HG02884 (cell line): ENCODE data around the gene TMCC1.
"Not testable (repeated sequence)": the region's sequence is repeated elsewhere in the genome, so short reads cannot be mapped to it uniquely, and the experiment has no call there.

Experiments
- ATAC-seq: cut with Tn5 transposase; IDR thresholded peaks from one replicate; pipeline ENCODE4 v1.9.1; 2021; ENCODE audit warnings: mild to moderate bottlenecking, moderate library complexity; ENCODE audit not compliant: unreplicated experiment

TMCC1 gene

DNA sequence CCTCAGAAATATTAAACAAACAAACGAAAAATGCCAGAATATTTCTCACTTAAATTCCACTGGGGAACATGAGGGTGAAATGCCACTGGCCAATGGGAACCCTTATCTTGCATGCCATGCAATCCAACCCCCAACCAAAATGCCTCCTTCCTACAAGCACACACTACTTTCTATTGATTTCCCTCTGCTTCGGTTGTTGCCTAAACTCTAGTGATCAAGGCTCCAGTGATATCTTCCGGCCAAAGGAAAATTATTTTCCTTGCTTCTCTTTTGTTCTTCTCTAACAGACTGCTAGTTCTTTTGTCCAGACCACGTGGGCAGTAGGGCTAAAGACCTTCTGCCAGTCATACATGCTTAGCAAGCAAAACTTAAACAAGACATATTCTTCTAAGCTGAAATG is 115.7 kb downstream of the TMCC1 start:
- ATAC-seq = no peak

- no peak for ATAC-seq
Observed at GRCh38 chr3:129775870-129776269, 117.6 kb downstream of the TMCC1 start.

GRCh38 chr3:129773691-129774663 is 119.5 kb downstream of the TMCC1 start:
- ATAC-seq = no peak

DNA sequence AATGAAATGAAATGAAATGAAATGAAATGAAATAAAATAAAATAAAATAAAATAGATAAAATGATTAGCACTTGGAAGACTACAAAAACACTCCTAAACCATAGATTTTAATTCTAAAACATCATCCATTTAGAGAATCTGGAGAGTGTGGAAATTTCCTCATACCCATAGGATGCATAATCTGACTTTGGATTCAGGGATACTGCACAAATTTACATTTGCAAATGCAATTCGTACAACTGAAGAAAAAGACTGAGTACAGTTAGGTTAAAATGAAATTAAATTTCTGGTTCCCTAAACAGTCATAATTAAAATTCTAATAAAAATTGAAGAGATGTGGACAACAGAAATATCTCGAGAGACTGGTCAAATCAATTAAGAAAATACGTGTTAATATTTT is 122.9 kb downstream of the TMCC1 start:
- ATAC-seq = no peak

- no peak for ATAC-seq
Observed at GRCh38 chr3:129769616-129770015, 123.9 kb downstream of the TMCC1 start.

GRCh38 chr3:129768728-129769127 is 124.8 kb downstream of the TMCC1 start:
- ATAC-seq = no peak

DNA sequence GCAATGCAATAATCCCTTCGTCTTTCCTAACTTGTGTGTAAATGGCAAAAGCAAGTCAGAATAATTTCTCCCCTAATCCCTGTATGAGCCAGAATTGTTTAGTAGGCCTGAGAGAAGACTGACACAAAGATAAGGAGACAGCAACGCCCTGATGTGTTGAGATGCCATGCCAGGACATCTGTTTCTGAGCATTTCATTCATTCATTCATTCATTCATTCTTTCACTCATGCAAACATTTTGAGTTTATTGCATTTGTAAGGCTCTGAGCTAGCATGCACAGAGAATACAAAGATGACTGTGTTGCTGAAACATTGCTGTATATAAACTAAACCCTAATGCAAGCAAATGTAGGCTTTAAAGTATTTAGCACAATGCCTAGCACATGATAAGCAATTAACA is 127.4 kb downstream of the TMCC1 start:
- no peak for ATAC-seq

DNA sequence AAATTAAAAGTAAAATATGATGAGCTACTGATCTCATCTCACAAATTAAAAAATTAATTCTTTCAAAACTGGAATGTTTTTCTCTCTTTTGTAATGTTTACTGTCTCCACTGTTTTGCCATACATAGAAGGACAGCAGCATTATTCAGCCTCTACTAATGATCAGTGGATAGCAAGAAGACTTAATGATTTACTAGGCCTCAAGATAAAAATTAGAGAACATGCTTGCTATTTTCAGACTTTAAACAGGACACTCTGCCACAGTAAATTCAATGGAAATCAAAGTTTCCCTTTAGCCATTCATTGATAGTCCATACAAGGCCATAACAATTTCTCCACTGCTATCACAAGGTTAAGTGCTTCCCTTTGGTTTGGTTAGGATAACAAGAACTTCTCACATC is 129.4 kb downstream of the TMCC1 start:
- ATAC-seq = no peak

DNA sequence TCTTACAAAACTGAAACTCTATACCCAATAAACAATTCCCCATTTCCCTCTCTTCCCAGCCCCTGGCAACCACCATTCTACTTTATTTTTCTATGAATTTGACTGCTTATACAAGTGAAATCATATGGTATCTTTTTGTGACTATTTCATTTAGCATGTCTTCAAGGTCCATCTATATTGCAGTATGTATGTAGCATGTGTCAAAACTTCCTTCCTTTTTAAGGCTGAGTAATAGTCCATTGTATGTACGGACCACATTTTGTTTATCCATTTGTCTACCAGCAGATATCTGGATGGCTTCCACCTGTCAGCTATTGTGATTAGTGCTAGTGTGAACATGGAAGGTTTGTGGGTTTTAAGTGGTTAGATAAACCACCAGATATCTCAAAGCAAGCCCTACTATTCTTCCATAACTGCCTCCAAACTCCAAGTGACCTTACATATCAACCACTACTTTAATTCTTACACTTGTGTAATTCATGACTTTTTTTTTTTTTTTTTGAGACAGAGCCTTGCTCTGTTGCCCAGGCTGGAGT is 134.7 kb downstream of the TMCC1 start:
- no peak for ATAC-seq

DNA sequence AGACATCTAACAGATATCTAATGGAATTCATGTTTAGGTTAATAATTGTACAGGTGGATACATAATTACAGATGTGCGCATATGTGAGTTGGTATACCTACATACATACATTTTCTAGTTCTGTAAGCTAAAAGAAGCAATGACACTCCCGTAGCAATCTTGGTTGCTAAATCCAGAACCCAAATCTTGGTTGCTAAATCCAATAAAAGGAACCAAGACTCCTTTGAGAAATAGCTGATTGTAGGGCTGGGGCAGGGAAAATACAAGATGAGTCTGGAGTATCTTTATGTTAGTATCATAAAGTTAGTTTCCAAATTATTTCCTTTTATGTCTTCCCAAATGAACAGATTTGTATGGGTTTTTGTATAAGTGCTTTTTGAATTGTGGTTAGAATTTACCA is 135.2 kb downstream of the TMCC1 start:
- ATAC-seq = no peak

GRCh38 chr3:129756871-129757270 is 136.6 kb downstream of the TMCC1 start:
- ATAC-seq = no peak

DNA sequence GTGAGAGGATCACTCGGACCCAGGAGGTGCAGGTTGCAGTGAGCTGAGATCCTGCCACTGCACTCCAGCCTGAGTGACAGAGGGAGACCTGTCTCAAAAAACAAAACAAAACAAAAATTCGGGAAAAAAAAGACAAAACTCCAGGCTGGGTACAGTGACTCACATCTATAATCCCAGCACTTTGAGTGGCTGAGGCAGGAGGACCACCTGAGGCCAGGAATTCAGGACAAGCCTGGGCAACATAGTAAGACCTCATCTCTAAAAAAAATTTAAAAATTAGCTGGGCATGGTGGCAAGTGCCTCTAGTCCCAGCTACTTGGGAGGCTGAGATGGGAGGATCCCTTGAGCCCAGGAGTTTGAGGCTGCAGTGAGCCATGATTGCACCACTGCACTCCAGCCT is 142.4 kb downstream of the TMCC1 start:
- not testable (repeated sequence) for ATAC-seq

DNA sequence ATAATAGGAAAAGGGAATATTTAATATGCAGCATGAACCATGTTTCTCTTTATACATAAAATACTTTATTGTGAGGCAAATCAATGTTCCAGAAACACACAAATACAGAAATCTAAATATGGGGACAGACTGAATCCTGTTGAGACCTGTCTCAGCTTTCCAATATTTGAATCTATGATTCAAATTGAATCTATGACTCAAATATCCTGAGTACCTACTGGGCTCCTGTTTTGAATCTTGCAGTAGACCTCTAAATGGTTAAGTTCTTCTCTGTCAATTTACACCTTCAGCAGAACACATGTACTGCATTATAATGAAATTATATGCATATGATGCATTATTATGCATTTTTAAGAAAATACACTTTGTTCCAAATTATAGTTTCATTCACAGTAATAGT is 143.8 kb downstream of the TMCC1 start:
- ATAC-seq = no peak

- no peak for ATAC-seq
Observed at GRCh38 chr3:129747992-129748391, 145.5 kb downstream of the TMCC1 start.

DNA sequence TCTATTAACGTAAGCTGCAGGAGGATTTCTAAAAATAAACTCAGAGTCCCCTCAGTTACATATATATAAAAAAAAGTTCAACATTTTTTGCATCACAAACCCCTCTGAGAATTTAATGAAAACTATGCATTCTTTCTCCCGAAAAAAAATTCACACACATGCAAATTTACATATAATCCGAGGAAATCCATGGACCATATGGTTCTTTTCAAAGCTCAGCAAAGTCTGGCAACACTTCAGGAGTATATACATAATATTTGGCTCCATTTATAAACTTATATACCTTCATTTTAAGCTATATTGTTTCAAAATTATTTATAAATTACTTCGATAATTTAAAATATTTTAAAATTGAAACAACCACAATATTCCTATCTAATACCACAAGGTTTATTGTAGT is 146.4 kb downstream of the TMCC1 start:
- no peak for ATAC-seq

- ATAC-seq = no peak
Observed at GRCh38 chr3:129746629-129747028, 146.9 kb downstream of the TMCC1 start.

- ATAC-seq = no peak
Observed at GRCh38 chr3:129745253-129745652, 148.3 kb downstream of the TMCC1 start.

- no peak for ATAC-seq
Observed at GRCh38 chr3:129741794-129742193, 151.7 kb downstream of the TMCC1 start.

DNA sequence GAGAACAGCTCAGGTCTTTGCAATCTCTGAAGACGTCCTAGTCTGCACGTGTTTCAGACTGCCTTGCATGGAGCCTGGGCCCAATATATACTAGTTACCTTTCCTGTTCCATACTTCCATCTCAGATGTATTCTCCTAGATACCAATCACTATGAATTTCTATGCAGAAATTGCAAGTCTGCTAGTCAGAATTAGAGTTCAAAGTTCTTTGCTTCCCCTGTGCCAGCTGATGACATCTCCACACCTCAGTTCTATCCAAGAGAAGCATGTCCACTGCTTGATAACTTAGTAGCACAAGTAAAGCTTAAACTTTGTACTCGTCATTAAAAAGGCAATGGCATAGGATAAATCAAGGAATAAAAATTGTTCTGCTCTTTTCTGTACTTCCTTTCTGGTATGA is 153.4 kb downstream of the TMCC1 start:
- no peak for ATAC-seq

DNA sequence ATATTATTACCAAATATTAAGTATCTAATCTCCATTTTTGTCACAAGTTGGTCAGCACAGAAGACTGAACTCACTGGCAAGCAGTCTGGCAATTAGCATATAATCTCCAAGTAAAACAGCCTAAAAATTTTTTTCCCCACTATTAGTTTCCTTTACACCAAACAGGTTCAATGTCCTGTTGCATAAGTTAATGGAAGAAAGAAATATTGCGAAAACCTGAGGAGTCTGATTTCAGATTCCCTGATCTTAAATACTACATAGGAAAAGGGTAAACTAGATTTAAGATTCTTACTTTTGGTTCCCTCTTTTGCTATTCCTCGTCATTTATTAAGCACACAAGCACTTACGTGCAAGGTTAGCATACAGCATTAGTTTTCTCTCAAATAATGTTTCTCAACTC is 153.9 kb downstream of the TMCC1 start:
- ATAC-seq = no peak

GRCh38 chr3:129738172-129738571 is 155.3 kb downstream of the TMCC1 start:
- no peak for ATAC-seq

DNA sequence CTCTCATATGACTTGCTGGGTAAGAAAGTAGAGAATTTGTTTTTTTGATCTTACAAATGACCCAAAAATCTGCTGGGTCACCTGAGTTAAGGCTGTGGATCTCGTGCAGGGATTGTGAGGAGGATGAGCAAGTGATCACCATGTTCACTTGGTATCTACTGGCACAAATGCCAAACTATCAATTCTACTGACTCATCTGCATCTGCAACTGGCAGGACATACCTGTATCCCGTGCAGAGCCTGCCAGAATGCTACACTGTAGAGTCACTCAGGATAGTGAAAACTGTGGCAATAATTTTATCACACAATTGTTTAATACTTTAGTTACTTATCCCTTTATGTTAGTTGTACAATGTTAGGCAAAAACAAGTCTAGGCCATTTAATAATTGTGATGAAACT is 157.4 kb downstream of the TMCC1 start:
- ATAC-seq = no peak

DNA sequence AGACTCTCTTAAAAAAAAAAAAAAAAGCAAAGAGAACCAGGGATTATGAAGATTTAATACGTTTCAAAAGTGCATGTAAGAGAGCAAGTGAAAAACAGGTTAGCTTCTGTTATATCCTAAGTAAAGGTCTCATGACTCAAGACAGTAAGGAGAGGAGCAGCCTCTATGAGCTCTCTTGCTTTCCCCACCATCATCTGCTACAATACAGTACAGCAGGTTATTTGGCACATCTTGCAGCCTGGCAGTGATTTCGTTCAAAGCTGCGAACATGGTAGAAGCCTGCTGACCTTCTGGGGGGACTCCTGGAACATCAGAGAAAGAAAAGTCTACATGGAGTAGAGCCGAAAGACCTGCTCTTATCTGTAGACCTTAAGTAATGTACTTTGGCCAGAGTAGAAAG is 157.9 kb downstream of the TMCC1 start:
- no peak for ATAC-seq
